OCI-LY1 (cell line): ENCODE data around the gene BTBD10.

Experiments used
- H2AFZ ChIP-seq: fragments of 200-600 bp; sonication (generic), shearing (Covaris generic); 2 replicates; pipeline ENCODE4 v1.6.0; 2014; ENCODE audit warnings: antibody characterized with exemption, mild to moderate bottlenecking, low read length
- H3F3A ChIP-seq: fragments of 200-600 bp; sonication (generic), shearing (Covaris generic); 2 replicates; pipeline ENCODE4 v1.6.0; 2014; ENCODE audit warnings: mild to moderate bottlenecking, antibody characterized with exemption, low read length, moderate library complexity; ENCODE audit not compliant: insufficient read depth
- H3K27ac ChIP-seq: fragments of 200-600 bp; sonication (generic); 2 replicates; pipeline ENCODE4 v1.5.1; 2014; ENCODE audit warnings: low read length, mixed run types, mild to moderate bottlenecking, low read depth; ENCODE audit not compliant: poor library complexity, severe bottlenecking
- H3K27me3 ChIP-seq: fragments of 200-600 bp; sonication (generic); 2 replicates; pipeline ENCODE4 v1.6.0; 2014; ENCODE audit warnings: antibody characterized with exemption, mild to moderate bottlenecking, low read length, moderate library complexity; ENCODE audit not compliant: insufficient read depth
- H3K36me3 ChIP-seq: fragments of 200-600 bp; sonication (generic); 2 replicates; pipeline ENCODE4 v1.6.1; 2014; ENCODE audit warnings: mild to moderate bottlenecking, antibody characterized with exemption, low read length, moderate library complexity, mixed read lengths; ENCODE audit not compliant: insufficient read depth
- H3K4me1 ChIP-seq: fragments of 200-600 bp; sonication (generic); 2 replicates; pipeline ENCODE4 v1.5.1; 2014; ENCODE audit warnings: mild to moderate bottlenecking, low read length, moderate library complexity; ENCODE audit not compliant: insufficient read depth, severe bottlenecking
- H3K4me2 ChIP-seq: fragments of 200-600 bp; sonication (generic), shearing (Covaris generic); 2 replicates; pipeline ENCODE4 v1.6.1; 2014; ENCODE audit warnings: low read length
- H3K4me3 ChIP-seq: fragments of 200-600 bp; sonication (generic); 2 replicates; pipeline ENCODE4 v1.5.1; 2014; ENCODE audit warnings: low read length, low read depth, mild to moderate bottlenecking, mixed read lengths; ENCODE audit not compliant: poor library complexity, severe bottlenecking
- H3K79me2 ChIP-seq: fragments of 200-600 bp; shearing (Covaris generic); 2 replicates; pipeline ENCODE4 v1.6.1; 2016; ENCODE audit warnings: mixed run types, low read length, mixed read lengths; ENCODE audit not compliant: insufficient read depth
- H3K9ac ChIP-seq: fragments of 200-600 bp; sonication (generic), shearing (Covaris generic); 2 replicates; pipeline ENCODE4 v1.6.1; 2014; ENCODE audit warnings: mild to moderate bottlenecking, low read length, mixed read lengths
- H3K9me2 ChIP-seq: fragments of 200-600 bp; sonication (generic), shearing (Covaris generic); 2 replicates; pipeline ENCODE4 v1.6.1; 2014; ENCODE audit warnings: low read depth, mild to moderate bottlenecking, low read length, mixed read lengths
- H3K9me3 ChIP-seq: fragments of 200-600 bp; shearing (Covaris generic); 2 replicates; pipeline ENCODE4 v1.6.1; 2014; ENCODE audit warnings: low read length, mixed read lengths
- H4K20me1 ChIP-seq: fragments of 200-600 bp; sonication (generic), shearing (Covaris generic); 2 replicates; pipeline ENCODE4 v1.6.0; 2016; ENCODE audit warnings: mild to moderate bottlenecking, low read length; ENCODE audit not compliant: insufficient read depth
- CTCF ChIP-seq: fragments of 200-600 bp; sonication (generic), shearing (Covaris generic); IDR thresholded peaks from 2 replicates; pipeline ENCODE4 v1.5.1; 2017; ENCODE audit warnings: mild to moderate bottlenecking, antibody characterized with exemption, low read length, moderate library complexity, mixed read lengths
- EZH2 ChIP-seq: fragments of 200-600 bp; sonication (generic), shearing (Covaris generic); IDR thresholded peaks from 2 replicates; pipeline ENCODE4 v1.8.0; 2017; ENCODE audit warnings: borderline replicate concordance, mixed run types, mild to moderate bottlenecking, antibody characterized with exemption, low read length, moderate library complexity, mixed read lengths

BTBD10 gene

DNA sequence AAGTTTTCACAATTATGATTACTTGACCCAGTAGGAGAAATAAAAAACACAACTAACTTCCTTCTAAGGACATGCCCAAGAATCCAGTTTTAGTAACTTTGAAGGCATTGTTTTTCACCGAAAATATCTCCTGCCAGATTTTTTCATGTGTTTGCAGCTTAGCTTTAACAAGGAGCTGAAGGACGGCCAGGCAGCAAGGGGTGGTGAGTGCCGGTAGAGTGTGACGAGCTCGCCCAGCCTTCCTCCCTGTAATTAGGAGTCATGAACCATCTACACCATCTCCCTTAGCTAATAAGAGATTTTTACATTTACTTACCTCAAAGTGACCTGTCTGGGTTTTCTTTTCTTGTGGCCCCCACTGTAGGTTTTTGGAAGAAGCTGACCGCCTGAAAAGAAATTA, 113.4 kb downstream of the BTBD10 start:
- Histone ChIP-seq H3F3A (no peaks in the 10 kb centered on the region), H3K4me3 (no peak overlapping the region), H3K4me1 (peaks cover 9% of the 10 kb centered on the region), H3K36me3 (no peaks in the 10 kb centered on the region), H3K79me2 (no peaks in the 10 kb centered on the region), H3K9me2 (no peaks in the 10 kb centered on the region), H3K27ac (no peak overlapping the region), H3K9ac (no peak overlapping the region), H2AFZ (no peak overlapping the region), H3K9me3 (no peaks in the 10 kb centered on the region), H3K27me3 (no peaks in the 10 kb centered on the region), H3K4me2 (no peak overlapping the region), H4K20me1 (no peaks in the 10 kb centered on the region)
- TF ChIP-seq EZH2 (no peak), CTCF (no peak)

DNA sequence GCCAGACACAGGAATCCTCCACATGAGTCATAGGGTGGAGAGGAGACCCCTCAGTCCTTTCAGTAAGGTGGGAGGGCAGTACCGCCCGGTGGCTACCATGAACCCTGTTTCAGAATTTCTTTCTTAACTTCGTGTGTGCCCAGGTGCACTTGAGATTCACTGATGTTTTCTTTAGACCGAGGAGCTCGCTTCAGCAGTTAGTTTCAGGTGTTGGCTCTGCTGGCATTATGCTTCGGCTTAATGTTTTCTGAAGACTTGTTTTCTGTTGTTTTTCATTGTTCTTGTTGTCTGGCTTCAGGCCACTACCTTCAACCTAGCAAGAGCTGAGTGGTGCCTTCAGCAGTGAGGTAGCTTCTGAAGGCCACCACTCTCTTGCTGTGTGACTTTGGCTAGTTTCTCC, 114.0 kb downstream of the BTBD10 start:
- TF ChIP-seq EZH2 (no peak), CTCF (no peak)
- Histone ChIP-seq H3K9me3 (no peaks in the 10 kb centered on the region), H3K79me2 (no peaks in the 10 kb centered on the region), H3K4me1 (peaks cover 9% of the 10 kb centered on the region), H3K4me3 (no peak overlapping the region), H3K9me2 (no peaks in the 10 kb centered on the region), H3K27ac (no peak overlapping the region), H3F3A (no peaks in the 10 kb centered on the region), H3K4me2 (no peak overlapping the region), H3K36me3 (no peaks in the 10 kb centered on the region), H3K27me3 (no peaks in the 10 kb centered on the region), H3K9ac (no peak overlapping the region), H4K20me1 (no peaks in the 10 kb centered on the region), H2AFZ (no peak overlapping the region)

DNA sequence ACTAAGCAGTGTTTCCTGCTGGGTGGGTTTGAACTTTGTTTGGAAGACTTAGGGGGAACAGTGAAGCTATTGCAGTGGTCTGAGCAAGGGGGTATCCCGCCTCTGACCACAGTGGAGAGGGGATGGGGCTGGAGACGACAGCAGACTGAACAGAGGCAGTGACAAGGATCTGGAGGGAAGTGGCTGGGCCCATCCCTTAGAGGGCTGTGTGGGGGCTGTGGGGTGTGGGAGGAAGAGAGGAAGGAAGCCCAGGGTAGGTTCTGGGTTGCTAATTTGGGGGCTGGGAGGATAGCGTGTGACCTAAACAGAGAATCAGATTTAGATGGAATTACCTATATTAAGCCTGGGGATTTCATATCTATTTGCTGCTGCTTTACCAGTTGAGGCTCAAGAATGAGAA, 114.7 kb downstream of the BTBD10 start:
- H3K36me3 ChIP-seq = no peaks in the 10 kb centered on the region
- H3K4me1 ChIP-seq = peaks cover 9% of the 10 kb centered on the region
- no peaks in the 10 kb centered on the region for H3K9me2 ChIP-seq
- H2AFZ ChIP-seq = no peak overlapping the region
- H3K9me3 ChIP-seq = no peaks in the 10 kb centered on the region
- H3K79me2 ChIP-seq = no peaks in the 10 kb centered on the region
- H3K4me3 ChIP-seq = no peak overlapping the region
- H3K4me2 ChIP-seq = no peak overlapping the region
- H3K9ac ChIP-seq = no peak overlapping the region
- H3K27me3 ChIP-seq = no peaks in the 10 kb centered on the region
- no peak overlapping the region for H3K27ac ChIP-seq
- H3F3A ChIP-seq = no peaks in the 10 kb centered on the region
- TF ChIP-seq EZH2 (no peak), CTCF (no peak)
- H4K20me1 ChIP-seq = no peaks in the 10 kb centered on the region
